GM18505 (cell line): ENCODE data around the gene REELD1.

Source experiments
- ATAC-seq: cut with Tn5 transposase; IDR thresholded peaks from one replicate; pipeline ENCODE4 v1.9.1; 2021; ENCODE audit not compliant: unreplicated experiment
- POLR2A ChIP-seq: IDR thresholded peaks from 4 replicates; pipeline ENCODE4 v1.6.1; 2011; ENCODE audit warnings: borderline replicate concordance; ENCODE audit not compliant: insufficient read depth, insufficient read length; ENCODE audit errors: extremely low read depth

Gene REELD1

DNA sequence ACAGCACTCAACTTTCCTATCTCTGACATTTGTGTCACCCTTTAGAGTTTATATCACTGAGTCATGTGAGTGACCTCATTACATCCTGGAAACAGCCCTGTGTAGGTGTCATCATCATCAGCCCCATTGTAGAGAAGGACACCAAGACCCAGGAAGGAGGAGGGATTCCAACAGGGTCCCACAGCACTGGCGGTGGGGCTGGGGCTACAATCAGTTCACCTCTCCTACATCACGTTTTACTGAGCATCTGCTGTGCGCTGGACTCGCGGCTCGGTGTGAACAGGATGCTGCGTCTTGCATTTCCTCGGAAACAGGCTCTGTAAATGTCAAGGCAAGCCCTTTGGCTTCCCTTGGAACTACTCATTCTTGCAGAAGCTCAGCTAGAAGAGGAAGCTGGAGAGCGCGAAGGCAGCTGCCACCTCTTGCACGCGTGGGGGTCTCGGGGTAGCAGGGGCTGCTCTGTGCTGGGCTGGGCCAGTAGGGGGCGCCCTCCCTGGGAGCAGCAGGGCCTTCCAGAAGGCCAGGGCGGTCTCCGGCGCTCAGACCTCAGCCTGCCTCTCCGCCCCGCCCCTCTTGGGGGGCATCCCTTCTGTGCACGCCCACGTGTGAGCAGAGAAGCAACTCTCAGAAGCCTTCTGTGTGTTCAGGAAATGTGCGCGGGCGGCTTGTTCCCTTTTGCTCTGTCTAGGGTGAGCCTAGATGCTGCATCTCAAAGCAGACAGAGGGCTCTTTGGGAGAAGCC is 29.0 kb downstream of the REELD1 start:
- TF ChIP-seq POLR2A = no peak
- ATAC-seq = peak; percentile 64

DNA sequence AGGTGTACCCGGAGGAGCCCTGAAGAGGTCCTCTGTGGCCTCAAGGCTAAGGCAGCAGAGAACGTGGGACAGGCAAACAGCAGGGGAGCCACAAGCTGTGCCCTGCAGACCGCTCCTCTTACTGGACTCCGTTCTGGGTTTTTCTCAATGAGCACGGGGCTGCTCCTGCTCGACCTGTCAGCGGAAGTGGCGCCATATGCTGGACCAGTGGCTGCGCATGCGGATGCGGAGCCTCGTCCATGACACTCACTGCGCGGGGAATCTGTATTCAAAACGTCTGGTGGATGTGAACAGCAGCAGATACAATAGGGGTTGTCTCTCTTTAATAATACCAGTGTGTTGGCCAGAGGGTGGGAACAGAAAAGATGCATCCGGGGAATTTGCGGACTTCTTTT is 29.5 kb downstream of the REELD1 start:
- no peak for TF ChIP-seq POLR2A
- no peak for ATAC-seq

- ATAC-seq = no peak
- TF ChIP-seq POLR2A = no peak
Observed at GRCh38 chr4:146244496-146244895, 30.2 kb downstream of the REELD1 start.

DNA sequence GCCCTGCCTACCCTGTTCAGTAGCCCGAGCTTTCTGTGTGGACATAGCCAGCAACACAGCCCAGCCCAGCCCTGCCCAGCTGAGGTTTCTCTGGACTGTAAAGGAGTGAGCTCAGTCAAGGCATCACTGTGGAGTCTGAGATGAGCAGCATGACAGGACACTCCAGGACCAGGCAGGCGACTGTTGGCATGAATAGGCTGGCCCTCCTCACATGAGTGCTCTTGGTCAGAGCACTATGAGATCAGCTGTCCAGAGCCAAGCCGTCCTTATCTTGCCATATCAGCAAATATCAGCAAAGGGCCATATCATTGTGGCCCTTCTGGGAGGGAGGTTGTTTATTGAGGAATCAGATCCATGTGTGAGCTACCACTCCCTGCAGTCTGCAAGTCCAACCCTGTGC is 30.9 kb downstream of the REELD1 start:
- no peak for ATAC-seq
- no peak for TF ChIP-seq POLR2A

- ATAC-seq = no peak
- TF ChIP-seq POLR2A = no peak
Observed at GRCh38 chr4:146245850-146246249, 31.5 kb downstream of the REELD1 start.

DNA sequence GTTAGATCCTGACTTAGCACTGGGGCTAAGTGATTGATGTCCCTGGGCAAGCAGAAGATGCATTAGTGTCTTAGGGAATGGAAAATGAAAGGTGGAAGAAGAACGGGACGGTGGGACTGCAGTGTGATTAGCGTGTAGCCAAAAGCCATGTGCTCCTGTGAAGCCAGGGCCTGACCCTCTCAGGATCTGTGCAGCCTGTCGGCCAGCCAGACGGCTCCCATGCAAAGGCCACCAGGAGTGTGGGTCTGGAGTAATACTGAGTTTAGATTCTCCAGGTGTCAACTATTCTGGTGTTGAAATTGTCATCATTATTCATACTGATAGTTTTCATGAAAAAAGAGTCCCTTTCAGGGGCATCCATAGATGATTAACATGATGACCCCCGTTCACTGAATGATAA is 32.0 kb downstream of the REELD1 start:
- no peak for TF ChIP-seq POLR2A
- no peak for ATAC-seq

- ATAC-seq = no peak
- TF ChIP-seq POLR2A = no peak
Observed at GRCh38 chr4:146247356-146247755, 33.0 kb downstream of the REELD1 start.

DNA sequence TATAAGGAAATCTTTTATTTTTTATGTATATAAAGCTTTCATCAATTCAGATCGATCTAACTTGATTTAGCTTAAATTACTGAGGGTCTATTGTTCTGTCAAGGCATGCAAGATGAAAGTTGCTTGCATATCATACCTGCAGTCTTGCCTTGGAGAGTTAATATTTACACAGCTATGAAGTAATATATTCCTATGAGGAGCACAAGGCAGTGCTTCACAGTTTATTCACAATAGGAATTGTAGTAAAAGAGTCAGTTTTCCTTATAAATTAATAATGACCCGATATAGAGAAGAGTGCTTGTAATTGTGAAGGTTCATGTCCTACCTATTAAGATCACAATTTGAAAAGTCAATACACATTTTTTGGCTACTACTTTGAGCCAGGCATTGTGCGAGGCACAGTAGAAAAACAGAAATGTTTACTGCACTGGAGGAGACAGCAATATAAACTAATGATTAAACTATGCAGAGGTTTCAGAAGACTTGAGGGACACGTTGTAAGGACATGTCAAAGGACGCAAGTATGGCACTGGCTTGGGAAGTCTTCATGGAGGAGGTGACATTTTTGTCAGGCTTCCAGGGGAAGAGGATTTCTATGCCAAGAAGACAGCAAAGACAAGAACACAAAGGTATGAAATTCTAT is 38.8 kb downstream of the REELD1 start:
- no peak for TF ChIP-seq POLR2A
- ATAC-seq = no peak

GRCh38 chr4:146255463-146255862 is 41.1 kb downstream of the REELD1 start:
- ATAC-seq = no peak
- TF ChIP-seq POLR2A = no peak

DNA sequence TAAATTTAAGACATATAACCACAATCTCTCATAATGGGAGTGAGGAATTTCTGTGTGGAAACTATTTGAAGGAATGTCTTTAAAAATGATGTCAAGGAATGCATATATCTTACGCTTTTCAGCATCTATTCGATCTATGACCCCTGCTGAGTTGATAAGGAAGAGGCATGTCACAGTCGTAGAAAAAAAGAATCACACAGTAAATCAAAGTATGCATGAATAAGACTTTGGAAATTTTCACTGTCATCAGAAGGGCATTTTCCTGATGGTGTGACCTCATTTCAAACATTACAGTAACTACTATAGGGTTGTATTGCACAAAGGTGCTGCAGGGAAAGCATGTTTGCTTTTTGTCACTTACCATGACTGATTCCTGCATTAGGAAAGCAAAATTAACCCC is 41.5 kb downstream of the REELD1 start:
- ATAC-seq = no peak
- no peak for TF ChIP-seq POLR2A

DNA sequence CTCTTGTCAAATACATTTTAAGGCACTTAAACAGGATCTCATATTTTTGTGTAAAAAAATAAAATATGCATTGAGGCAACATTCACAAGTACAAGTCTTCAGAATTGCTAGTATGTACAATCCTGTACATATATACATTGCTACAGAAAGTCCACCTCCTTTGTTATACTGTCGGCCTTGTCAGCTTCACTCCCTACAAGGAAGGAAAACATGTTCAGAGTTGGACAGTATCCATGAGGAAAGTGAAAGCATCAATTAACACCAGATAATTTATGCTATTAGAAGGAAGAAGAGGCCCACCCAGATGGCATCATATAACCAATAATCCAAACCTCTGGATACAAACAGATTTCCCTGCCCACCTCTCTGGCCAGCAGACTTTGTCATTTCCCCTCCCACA is 42.0 kb downstream of the REELD1 start:
- TF ChIP-seq POLR2A = no peak

GRCh38 chr4:146257511-146257910 is 43.2 kb downstream of the REELD1 start:
- TF ChIP-seq POLR2A = no peak
- ATAC-seq = no peak

More for the DNA sequence above, 42.0 kb downstream of the REELD1 start:
- ATAC-seq = no peak

- ATAC-seq = no peak
- TF ChIP-seq POLR2A = no peak
Observed at GRCh38 chr4:146260521-146260920, 46.2 kb downstream of the REELD1 start.

- no peak for ATAC-seq
- TF ChIP-seq POLR2A = no peak
Observed at GRCh38 chr4:146261041-146261440, 46.7 kb downstream of the REELD1 start.
